Measurements from ENCODE around the gene RGS9.

DNA sequence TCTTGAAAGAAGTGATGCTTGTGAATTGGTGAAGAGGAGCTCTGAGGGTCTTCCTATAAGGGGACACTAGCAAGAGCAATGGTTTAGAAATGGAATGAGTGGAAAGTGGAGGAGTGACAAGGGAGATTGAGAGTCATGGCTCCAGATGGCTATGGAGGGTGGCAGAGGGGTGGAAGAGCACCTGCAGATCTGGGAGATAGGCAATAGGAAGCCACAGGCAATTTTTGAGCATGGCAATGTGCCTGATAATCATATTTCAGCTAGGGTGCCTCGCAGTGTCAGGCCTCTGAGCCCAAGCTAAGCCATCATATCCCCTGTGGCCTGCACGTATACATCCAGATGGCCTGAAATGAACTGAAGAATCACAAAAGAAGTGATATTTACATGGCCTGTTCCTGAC, 21.5 kb downstream of the RGS9 start:
- no peak for TF ChIP-seq POLR2A (IDR thresholded peaks at IDR 0.05)
- TF ChIP-seq, protein P1, sequence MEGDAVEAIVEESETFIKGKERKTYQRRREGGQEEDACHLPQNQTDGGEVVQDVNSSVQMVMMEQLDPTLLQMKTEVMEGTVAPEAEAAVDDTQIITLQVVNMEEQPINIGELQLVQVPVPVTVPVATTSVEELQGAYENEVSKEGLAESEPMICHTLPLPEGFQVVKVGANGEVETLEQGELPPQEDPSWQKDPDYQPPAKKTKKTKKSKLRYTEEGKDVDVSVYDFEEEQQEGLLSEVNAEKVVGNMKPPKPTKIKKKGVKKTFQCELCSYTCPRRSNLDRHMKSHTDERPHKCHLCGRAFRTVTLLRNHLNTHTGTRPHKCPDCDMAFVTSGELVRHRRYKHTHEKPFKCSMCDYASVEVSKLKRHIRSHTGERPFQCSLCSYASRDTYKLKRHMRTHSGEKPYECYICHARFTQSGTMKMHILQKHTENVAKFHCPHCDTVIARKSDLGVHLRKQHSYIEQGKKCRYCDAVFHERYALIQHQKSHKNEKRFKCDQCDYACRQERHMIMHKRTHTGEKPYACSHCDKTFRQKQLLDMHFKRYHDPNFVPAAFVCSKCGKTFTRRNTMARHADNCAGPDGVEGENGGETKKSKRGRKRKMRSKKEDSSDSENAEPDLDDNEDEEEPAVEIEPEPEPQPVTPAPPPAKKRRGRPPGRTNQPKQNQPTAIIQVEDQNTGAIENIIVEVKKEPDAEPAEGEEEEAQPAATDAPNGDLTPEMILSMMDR (IDR thresholded peaks at IDR 0.05) = no peak

All from body of pancreas (tissue), 4 donors.